Ureter (tissue), 1 donor: ENCODE data around the gene BRF1. TPM values are rescaled to one million over a fixed set of nuclear protein-coding genes. Genes with fewer than 3 reads are reported as not detected.

Source experiments
- total RNA-seq: library from RNA; stranded (reverse); gene quantifications from one replicate; pipeline ENCODE4 v1.2.4, GENCODE V29; 2023
- donor health status: DM: yes; HTN: yes; CAD: no.

BRF1 gene
- total RNA-seq, 1 donor from 2014 or later: 48.7 TPM

Other genes with a start within 250 kb of the BRF1 start
- gene GPR132, start 235.6 kb downstream of the BRF1 start, total RNA-seq: 1.5 TPM
- 42.2 TPM for gene JAG2, start 132.2 kb downstream of the BRF1 start, total RNA-seq
- 42.4 TPM for gene NUDT14, start 119.7 kb downstream of the BRF1 start, total RNA-seq
- 36.3 TPM for gene BTBD6, start 52.5 kb downstream of the BRF1 start, total RNA-seq
- 101 TPM for gene PACS2, start 13.7 kb upstream of the BRF1 start, total RNA-seq
- 6.2 TPM for gene TEX22, start 97.5 kb upstream of the BRF1 start, total RNA-seq
- 169 TPM for gene MTA1, start 118.8 kb upstream of the BRF1 start, total RNA-seq
- 186 TPM for gene CRIP2, start 173.8 kb upstream of the BRF1 start, total RNA-seq
- gene CRIP1, start 185.9 kb upstream of the BRF1 start, total RNA-seq: 127 TPM
- gene TEDC1, start 190.2 kb upstream of the BRF1 start, total RNA-seq: 9.7 TPM
- 1.1 TPM for gene TMEM121, start 225.6 kb upstream of the BRF1 start, total RNA-seq